Transverse colon (tissue), 4 donors: ENCODE results near the gene MGST2. TPM values are rescaled to one million over a fixed set of nuclear protein-coding genes. Genes with fewer than 3 reads are reported as not detected.

Experiments used
- DNase-seq: peaks from one replicate; pipeline ENCODE4 v3.0.0-alpha.2; 2019
- H3K27ac ChIP-seq, 4 donors: fragments of 200-600 bp; sonication (generic); 2 replicates each; pipeline ENCODE4 v1.5.1; 2016 to 2018; ENCODE audit warnings: inconsistent platforms in 4 of 4
- H3K27me3 ChIP-seq: fragments of 200-600 bp; sonication (generic); 2 replicates; pipeline ENCODE4 v1.5.1; 2017; ENCODE audit warnings: inconsistent platforms
- H3K36me3 ChIP-seq, 4 donors: fragments of 200-600 bp; sonication (generic); 2 replicates each; pipeline ENCODE4 v1.5.1; 2017 to 2019; ENCODE audit warnings: inconsistent platforms in 4 of 4
- H3K4me1 ChIP-seq, 4 donors: fragments of 200-600 bp; sonication (generic); 2 replicates each; pipeline ENCODE4 v1.5.1; 2017 to 2020; ENCODE audit warnings: inconsistent platforms in 4 of 4
- H3K4me3 ChIP-seq, 4 donors: fragments of 200-600 bp; sonication (generic); 1 replicate in 1 of 4; 2 replicates in 3 of 4; pipeline versions ENCODE4 v1.5.1 to v1.6.1; 2017 to 2019; ENCODE audit warnings: inconsistent platforms in 4 of 4
- H3K9me3 ChIP-seq, 2 donors: fragments of 200-600 bp; sonication (generic); 2 replicates each; pipeline ENCODE4 v1.5.1; 2017 to 2019; ENCODE audit warnings: inconsistent platforms in 2 of 2
- CTCF ChIP-seq, 5 experiments: fragments of 200-600 bp in 3 of 5; fragments of 450-650 bp in 2 of 5; sonication (generic) in 3 of 5; IDR thresholded peaks; 1 replicate in 2 of 5; 2 replicates in 3 of 5; pipeline ENCODE4 v1.5.1; 2016 to 2017; ENCODE audit warnings: antibody characterized with exemption in 5 of 5, inconsistent platforms in 3 of 5, mild to moderate bottlenecking in 2 of 5, moderate library complexity in 1 of 5
- EP300 ChIP-seq: sonication (generic); formaldehyde crosslinking; IDR thresholded peaks from one replicate; pipeline ENCODE4 v1.6.1; 2017; ENCODE audit warnings: antibody characterized with exemption, low read depth
- POLR2A ChIP-seq: fragments of 450-650 bp; IDR thresholded peaks from one replicate; pipeline ENCODE4 v1.6.1; 2016; ENCODE audit warnings: antibody characterized with exemption, mild to moderate bottlenecking, moderate library complexity
- POLR2AphosphoS5 ChIP-seq, 3 donors: sonication (generic); formaldehyde crosslinking; IDR thresholded peaks; one replicate each; pipeline ENCODE4 v1.6.1; 2016; ENCODE audit warnings: antibody characterized with exemption in 3 of 3
- WGBS, 2 donors: methylation state at CpG; one replicate each; pipeline ENCODE4 v1.1.5; 2018; ENCODE audit warnings: low coverage in 1 of 2; 5-methylcytosine and 5-hydroxymethylcytosine counted together
- in situ Hi-C, 4 donors: fragments of 200-750 bp; cut with MboI; loops; one replicate each; pipeline versions ENCODE4 v1.15.0 to v1.15.1; 2017; ENCODE audit warnings: low sequenced_read_pairs in 3 of 4, low pct_ligation_motif_present in 1 of 4, low pct_unique_long_range_greater_than_20kb in 1 of 4
- intact Hi-C: fragments of 100-400 bp; cut with DNase I; formaldehyde crosslinking; loops from one replicate; pipeline ENCODE4 v1.15.1; 2023; ENCODE audit warnings: low total_unique reads
- total RNA-seq, 4 donors: library from RNA; depleted of rRNA; stranded (reverse); fragments of >200 nt; gene quantifications; one replicate each; pipeline ENCODE4 v1.1.0, GENCODE V29; 2016

Gene MGST2
- total RNA-seq, 4 donors from 2014 or later: 3.4 to 91.5 (median 39.4) TPM

- H3K27me3 ChIP-seq: no peaks in the 10 kb centered on the region
- H3K4me1 ChIP-seq: peaks cover under 1 to 24% (median 12%) of the 10 kb centered on the region in 4 donors
- DNase-seq: no peak
- in situ Hi-C loops: loop anchor here in 2 of 4 donors (10.0 to 25.0 kb wide), 3 partner anchors 419 to 527 kb away; partner anchors contain the start of gene MAML3 (in 1 of the 2)
- WGBS, 2 donors: 40 to 60% methylated on average over 14 to 57 of the region's 59 CpGs
- intact Hi-C loops: loop anchor here (2.0 to 10.0 kb wide), 3 partner anchors 149 to 517 kb away; no protein-coding TSS in a partner anchor
- TF ChIP-seq POLR2AphosphoS5 (IDR thresholded peaks at IDR 0.05) (no peak), POLR2A (no peak), EP300 (no peak), CTCF (IDR thresholded peaks at IDR 0.05) (no peak)
- no peaks in the 10 kb centered on the region for H3K9me3 ChIP-seq
- no peaks in the 10 kb centered on the region for H3K36me3 ChIP-seq
- peak overlapping the region; percentile 6 to 54 (median 29) for H3K4me3 ChIP-seq
- H3K27ac ChIP-seq: peak overlapping the region; percentile 70 to 89 (median 78)
These were observed 70.0 kb downstream of the MGST2 start for GRCh38 chr4:139735381-139736273.

GRCh38 chr4:139736274-139736660, 70.6 kb downstream of the MGST2 start:
- Histone ChIP-seq H3K27ac (peak overlapping the region; percentile 70 to 89 (median 78)), H3K36me3 (no peaks in the 10 kb centered on the region), H3K27me3 (no peaks in the 10 kb centered on the region), H3K4me3 (no peak overlapping the region), H3K9me3 (no peaks in the 10 kb centered on the region), H3K4me1 (peaks cover 6 to 24% (median 18%) of the 10 kb centered on the region in 4 donors)
- in situ Hi-C loops (loop anchor here in 2 of 4 donors (10.0 to 25.0 kb wide), 3 partner anchors 419 to 526 kb away; partner anchors contain the start of gene MAML3 (in 1 of the 2)), intact Hi-C loops (loop anchor here (5.0 to 10.0 kb wide), 2 partner anchors 149 to 516 kb away; no protein-coding TSS in a partner anchor)
- TF ChIP-seq CTCF (IDR thresholded peaks at IDR 0.05) (no peak), POLR2A (no peak), POLR2AphosphoS5 (IDR thresholded peaks at IDR 0.05) (no peak), EP300 (no peak)
- WGBS, 2 donors: 83 to 88% methylated on average over 2 to 5 of the region's 5 CpGs
- no peak for DNase-seq

GRCh38 chr4:139736661-139737060, 71.0 kb downstream of the MGST2 start:
- intact Hi-C loops (loop anchor here (5.0 to 10.0 kb wide), 2 partner anchors 148 to 516 kb away; no protein-coding TSS in a partner anchor), in situ Hi-C loops (loop anchor here in 2 of 4 donors (10.0 to 25.0 kb wide), 3 partner anchors 418 to 526 kb away; partner anchors contain the start of gene MAML3 (in 1 of the 2))
- Histone ChIP-seq H3K4me3 (no peak overlapping the region), H3K27me3 (no peaks in the 10 kb centered on the region), H3K27ac (peak overlapping the region in 3 of 4 donors; percentile 75 to 89 (median 80)), H3K9me3 (no peaks in the 10 kb centered on the region), H3K36me3 (no peaks in the 10 kb centered on the region), H3K4me1 (peaks cover 6 to 24% (median 18%) of the 10 kb centered on the region in 4 donors)
- no peak for TF ChIP-seq EP300
- TF ChIP-seq CTCF (IDR thresholded peaks at IDR 0.05): no peak
- TF ChIP-seq POLR2A: no peak
- no peak for TF ChIP-seq POLR2AphosphoS5 (IDR thresholded peaks at IDR 0.05)
- no peak for DNase-seq
- WGBS, 2 donors: 92 to 95% methylated on average over 2 of the region's 2 CpGs
